ENCODE data around the gene TKFC.
A peak's percentile ranks its signal among the peaks of the same experiment; 100 is the strongest.

Gene TKFC

DNA sequence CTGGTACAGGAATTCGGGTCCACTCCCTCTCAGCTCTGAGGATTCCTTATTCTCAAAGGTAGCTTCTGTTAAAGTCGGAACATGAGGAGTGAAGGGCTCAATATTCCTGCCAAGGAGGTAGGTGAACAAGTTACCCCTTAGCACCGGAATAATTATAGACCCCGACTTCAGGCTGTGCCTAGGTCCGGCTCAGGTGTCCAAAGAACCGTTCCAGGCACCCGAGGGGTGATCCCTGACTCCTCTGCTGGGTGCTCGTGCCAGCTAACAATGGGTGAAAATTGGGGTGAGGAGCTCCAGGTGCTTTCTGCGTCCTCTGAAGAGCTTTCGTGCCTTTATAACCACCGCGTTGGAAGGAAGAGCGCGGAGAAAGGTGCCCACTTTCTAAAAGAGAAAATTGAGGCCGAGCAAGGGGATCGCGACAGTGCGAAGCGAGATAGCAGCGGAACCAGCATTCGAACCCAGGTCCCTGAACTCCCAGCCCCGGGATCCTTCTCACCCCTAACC lies 28.3 kb downstream of the TKFC start:
- no peak for DNase-seq (ENCODE audit: low spot score)
- TF ChIP-seq, protein P1, sequence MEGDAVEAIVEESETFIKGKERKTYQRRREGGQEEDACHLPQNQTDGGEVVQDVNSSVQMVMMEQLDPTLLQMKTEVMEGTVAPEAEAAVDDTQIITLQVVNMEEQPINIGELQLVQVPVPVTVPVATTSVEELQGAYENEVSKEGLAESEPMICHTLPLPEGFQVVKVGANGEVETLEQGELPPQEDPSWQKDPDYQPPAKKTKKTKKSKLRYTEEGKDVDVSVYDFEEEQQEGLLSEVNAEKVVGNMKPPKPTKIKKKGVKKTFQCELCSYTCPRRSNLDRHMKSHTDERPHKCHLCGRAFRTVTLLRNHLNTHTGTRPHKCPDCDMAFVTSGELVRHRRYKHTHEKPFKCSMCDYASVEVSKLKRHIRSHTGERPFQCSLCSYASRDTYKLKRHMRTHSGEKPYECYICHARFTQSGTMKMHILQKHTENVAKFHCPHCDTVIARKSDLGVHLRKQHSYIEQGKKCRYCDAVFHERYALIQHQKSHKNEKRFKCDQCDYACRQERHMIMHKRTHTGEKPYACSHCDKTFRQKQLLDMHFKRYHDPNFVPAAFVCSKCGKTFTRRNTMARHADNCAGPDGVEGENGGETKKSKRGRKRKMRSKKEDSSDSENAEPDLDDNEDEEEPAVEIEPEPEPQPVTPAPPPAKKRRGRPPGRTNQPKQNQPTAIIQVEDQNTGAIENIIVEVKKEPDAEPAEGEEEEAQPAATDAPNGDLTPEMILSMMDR (IDR thresholded peaks at IDR 0.05; ENCODE audit: borderline replicate concordance, control extremely low read depth, extremely low read depth, insufficient read depth, missing control alignments) = no peak
- in situ Hi-C loops (cut with MboI; ENCODE audit: low sequenced_read_pairs, unreplicated experiment) = no loop called here

DNA sequence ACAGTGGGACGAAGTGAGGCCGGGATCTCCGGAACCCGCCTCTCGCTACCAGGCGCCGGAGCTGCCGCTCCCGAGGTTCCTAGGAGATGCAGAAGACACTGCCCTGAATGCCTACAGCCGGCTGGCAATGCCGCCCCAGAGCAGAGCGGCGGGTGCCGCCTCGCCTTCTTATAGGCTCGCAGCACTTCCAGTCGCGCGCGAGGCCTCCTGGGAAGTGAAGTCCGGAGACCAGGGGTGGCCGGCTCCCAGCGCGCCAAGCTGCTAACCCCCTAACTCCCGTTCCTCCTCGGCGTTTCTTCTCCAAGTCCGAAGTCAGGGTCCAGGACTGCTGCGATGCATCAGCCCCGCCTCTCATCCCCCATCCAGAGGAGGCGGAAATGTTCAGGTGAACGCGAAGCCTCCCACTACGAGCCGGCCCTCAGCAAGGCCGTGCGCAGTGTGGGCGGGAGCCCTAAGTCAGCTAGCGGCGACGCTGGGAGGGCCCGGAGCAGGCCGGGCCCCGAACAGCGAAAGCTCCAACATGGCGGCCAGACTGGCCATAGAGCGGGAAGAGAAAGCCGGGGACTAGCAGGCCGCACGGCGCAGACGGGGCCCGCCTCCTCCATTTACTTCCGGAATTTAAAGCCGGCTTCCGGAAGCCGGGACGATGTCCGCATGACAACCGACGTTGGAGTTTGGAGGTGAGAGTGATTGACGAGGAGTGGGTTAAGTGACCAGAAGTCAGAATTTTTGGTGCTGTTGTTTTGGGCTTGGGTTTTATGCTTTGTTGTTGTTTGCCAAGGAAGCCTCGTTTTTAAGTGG lies 28.9 kb downstream of the TKFC start, which contains the start of the genes CYB561A3 and TMEM138:
CYB561A3 (minus strand) TSS at position 142 of the 801 bp plus-strand sequence. CDS start 5,169 bp downstream, outside the sequence.
TMEM138 (plus strand) TSS at position 634 of the 801 bp plus-strand sequence. CDS start 2,017 bp downstream, outside the sequence.
- DNase-seq (ENCODE audit: low spot score) = peak; percentile 94
- TF ChIP-seq, protein P1 (IDR thresholded peaks at IDR 0.05; ENCODE audit: borderline replicate concordance, control extremely low read depth, extremely low read depth, insufficient read depth, missing control alignments) = no peak
- in situ Hi-C loops (cut with MboI; ENCODE audit: low sequenced_read_pairs, unreplicated experiment) = no loop called here

DNA sequence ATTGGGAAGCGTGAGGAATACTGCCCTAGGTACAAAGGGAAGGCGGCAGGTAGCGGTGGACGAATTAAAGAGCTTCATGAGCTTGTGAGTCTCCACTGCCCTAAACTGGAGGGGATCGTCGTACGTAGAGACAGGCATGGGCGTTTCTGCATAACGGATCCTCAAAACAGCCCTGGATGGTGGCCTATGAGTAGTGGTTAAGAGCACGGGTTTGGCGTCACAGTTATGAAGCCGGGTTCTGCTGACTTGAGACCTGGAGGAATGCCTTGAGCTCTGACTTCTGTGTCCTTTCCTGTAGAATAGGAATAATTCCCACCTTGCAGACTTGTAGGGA lies 29.5 kb downstream of the TKFC start:
- in situ Hi-C loops (cut with MboI; ENCODE audit: low sequenced_read_pairs, unreplicated experiment) = no loop called here
- peak; percentile 52 for DNase-seq (ENCODE audit: low spot score)
- TF ChIP-seq, protein P1 (IDR thresholded peaks at IDR 0.05; ENCODE audit: borderline replicate concordance, control extremely low read depth, extremely low read depth, insufficient read depth, missing control alignments) = no peak

DNA sequence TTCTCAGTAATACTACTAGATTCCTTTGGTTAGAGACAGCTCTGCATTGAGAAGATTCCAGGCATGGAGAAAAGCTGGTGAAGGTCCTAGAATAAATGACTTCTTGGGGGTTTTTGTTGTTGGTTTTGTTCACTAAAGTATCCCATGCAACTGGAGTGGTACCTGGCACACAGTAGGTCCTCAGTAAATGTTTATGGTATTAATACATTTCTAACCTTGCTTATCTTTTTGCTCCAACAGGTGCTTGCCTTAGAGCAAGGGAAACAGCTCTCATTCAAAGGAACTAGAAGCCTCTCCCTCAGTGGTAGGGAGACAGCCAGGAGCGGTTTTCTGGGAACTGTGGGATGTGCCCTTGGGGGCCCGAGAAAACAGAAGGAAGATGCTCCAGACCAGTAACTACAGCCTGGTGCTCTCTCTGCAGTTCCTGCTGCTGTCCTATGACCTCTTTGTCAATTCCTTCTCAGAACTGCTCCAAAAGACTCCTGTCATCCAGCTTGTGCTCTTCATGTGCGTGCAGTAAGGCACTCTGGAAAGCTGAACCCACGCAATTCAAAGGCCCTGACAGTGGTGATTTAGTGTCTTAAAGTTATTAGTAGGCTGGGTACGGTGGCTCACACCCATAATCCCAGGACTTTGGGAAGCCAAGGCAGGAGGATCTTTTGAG lies 31.1 kb downstream of the TKFC start:
- TF ChIP-seq, protein P1 (IDR thresholded peaks at IDR 0.05; ENCODE audit: borderline replicate concordance, control extremely low read depth, extremely low read depth, insufficient read depth, missing control alignments) = no peak
- in situ Hi-C loops (cut with MboI; ENCODE audit: low sequenced_read_pairs, unreplicated experiment) = no loop called here
- DNase-seq (ENCODE audit: low spot score) = no peak

DNA sequence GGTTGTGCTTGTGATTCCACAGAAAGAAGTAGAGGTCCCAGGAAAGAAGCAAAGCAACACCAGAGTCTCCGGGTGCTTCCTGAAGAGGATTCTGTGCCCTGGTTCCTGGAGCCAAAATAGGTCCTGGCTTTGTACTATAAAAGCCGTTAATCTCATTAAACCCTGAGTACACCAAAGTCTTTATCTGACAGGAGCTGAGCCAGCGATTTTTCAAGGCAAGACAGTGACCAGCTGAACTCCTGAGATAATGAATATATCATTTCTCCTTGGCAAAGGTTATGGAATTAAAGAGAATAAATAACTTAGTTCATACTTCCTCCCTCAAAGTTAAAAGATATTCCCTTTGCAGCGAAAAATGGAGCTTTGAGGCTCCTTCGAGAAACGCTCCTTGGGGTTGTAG lies 34.4 kb downstream of the TKFC start:
- TF ChIP-seq, protein P1 (IDR thresholded peaks at IDR 0.05; ENCODE audit: borderline replicate concordance, control extremely low read depth, extremely low read depth, insufficient read depth, missing control alignments) = no peak
- DNase-seq (ENCODE audit: low spot score) = no peak
- in situ Hi-C loops (cut with MboI; ENCODE audit: low sequenced_read_pairs, unreplicated experiment) = no loop called here

DNA sequence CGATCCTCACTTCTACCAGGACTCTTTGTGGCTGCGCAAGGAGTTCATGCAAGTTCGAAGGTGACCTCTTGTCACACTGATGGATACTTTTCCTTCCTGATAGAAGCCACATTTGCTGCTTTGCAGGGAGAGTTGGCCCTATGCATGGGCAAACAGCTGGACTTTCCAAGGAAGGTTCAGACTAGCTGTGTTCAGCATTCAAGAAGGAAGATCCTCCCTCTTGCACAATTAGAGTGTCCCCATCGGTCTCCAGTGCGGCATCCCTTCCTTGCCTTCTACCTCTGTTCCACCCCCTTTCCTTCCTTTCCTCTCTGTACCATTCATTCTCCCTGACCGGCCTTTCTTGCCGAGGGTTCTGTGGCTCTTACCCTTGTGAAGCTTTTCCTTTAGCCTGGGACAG lies 35.6 kb downstream of the TKFC start:
- TF ChIP-seq, protein P1 (IDR thresholded peaks at IDR 0.05; ENCODE audit: borderline replicate concordance, control extremely low read depth, extremely low read depth, insufficient read depth, missing control alignments) = no peak
- no peak for DNase-seq (ENCODE audit: low spot score)
- in situ Hi-C loops (cut with MboI; ENCODE audit: low sequenced_read_pairs, unreplicated experiment) = no loop called here
